ENCODE data around the gene RXRB. TPM values are rescaled to one million over a fixed set of nuclear protein-coding genes. Genes with fewer than 3 reads are reported as not detected.
A peak's percentile ranks its signal among the peaks of the same experiment; 100 is the strongest.

The RXRB gene
- total and polyA plus RNA-seq, 10 of the 15 experiments (the other 5 are each of a cell fraction or from before 2014, with no cell fraction given) = 0.71 to 35.0 (median 20.4) TPM

GRCh38 chr6:33169291-33170175, 30.9 kb downstream of the RXRB start (continued):
- TF ChIP-seq, protein P1, sequence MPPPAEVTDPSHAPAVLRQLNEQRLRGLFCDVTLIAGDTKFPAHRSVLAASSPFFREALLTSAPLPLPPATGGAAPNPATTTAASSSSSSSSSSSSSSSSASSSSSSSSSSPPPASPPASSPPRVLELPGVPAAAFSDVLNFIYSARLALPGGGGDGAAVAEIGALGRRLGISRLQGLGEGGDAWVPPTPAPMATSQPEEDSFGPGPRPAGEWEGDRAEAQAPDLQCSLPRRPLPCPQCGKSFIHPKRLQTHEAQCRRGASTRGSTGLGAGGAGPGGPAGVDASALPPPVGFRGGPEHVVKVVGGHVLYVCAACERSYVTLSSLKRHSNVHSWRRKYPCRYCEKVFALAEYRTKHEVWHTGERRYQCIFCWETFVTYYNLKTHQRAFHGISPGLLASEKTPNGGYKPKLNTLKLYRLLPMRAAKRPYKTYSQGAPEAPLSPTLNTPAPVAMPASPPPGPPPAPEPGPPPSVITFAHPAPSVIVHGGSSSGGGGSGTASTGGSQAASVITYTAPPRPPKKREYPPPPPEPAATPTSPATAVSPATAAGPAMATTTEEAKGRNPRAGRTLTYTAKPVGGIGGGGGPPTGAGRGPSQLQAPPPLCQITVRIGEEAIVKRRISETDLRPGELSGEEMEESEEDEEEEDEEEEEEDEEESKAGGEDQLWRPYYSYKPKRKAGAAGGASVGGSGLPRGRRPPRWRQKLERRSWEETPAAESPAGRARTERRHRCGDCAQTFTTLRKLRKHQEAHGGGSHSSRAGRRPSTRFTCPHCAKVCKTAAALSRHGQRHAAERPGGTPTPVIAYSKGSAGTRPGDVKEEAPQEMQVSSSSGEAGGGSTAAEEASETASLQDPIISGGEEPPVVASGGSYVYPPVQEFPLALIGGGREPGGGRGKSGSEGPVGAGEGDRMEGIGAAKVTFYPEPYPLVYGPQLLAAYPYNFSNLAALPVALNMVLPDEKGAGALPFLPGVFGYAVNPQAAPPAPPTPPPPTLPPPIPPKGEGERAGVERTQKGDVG (CRISPR knock-in tag; IDR thresholded peaks at IDR 0.05) = no peak
- TF ChIP-seq STAT1 (conservative IDR thresholded peaks at IDR 0.05) = no peak
- no peak for TF ChIP-seq ASH2L (IDR thresholded peaks at IDR 0.05; ENCODE audit: borderline replicate concordance, low read depth)
- no peak for TF ChIP-seq SMAD1 (IDR thresholded peaks at IDR 0.05; ENCODE audit: low read depth, partially characterized antibody)
- no peak for TF ChIP-seq NFYB (IDR thresholded peaks at IDR 0.05; ENCODE audit: insufficient read depth, low read depth, low read length)
- TF ChIP-seq KLF5 (IDR thresholded peaks at IDR 0.05; ENCODE audit: partially characterized antibody) = no peak
- TF ChIP-seq FOXM1 (IDR thresholded peaks at IDR 0.05; ENCODE audit: low read depth, low read length) = no peak
- TF ChIP-seq, protein P2, sequence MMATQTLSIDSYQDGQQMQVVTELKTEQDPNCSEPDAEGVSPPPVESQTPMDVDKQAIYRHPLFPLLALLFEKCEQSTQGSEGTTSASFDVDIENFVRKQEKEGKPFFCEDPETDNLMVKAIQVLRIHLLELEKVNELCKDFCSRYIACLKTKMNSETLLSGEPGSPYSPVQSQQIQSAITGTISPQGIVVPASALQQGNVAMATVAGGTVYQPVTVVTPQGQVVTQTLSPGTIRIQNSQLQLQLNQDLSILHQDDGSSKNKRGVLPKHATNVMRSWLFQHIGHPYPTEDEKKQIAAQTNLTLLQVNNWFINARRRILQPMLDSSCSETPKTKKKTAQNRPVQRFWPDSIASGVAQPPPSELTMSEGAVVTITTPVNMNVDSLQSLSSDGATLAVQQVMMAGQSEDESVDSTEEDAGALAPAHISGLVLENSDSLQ (IDR thresholded peaks at IDR 0.05) = peak; percentile 57
- peak; percentile 77; the same call in 1 of the 2 replicates for TF ChIP-seq IKZF1 (conservative IDR thresholded peaks at IDR 0.05)
- TF ChIP-seq BHLHE40 (IDR thresholded peaks at IDR 0.05; ENCODE audit: borderline replicate concordance in 1 of 2, low read depth in 2 of 2, low read length in 1 of 2) = no peak
- TF ChIP-seq, protein P3, sequence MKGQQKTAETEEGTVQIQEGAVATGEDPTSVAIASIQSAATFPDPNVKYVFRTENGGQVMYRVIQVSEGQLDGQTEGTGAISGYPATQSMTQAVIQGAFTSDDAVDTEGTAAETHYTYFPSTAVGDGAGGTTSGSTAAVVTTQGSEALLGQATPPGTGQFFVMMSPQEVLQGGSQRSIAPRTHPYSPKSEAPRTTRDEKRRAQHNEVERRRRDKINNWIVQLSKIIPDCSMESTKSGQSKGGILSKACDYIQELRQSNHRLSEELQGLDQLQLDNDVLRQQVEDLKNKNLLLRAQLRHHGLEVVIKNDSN (IDR thresholded peaks at IDR 0.05; ENCODE audit: borderline replicate concordance, extremely low read length, insufficient read depth, low read depth, low read length) = no peak
- no peak for TF ChIP-seq POLR2A (IDR thresholded peaks at IDR 0.05; ENCODE audit: low read depth, low read length)
- TF ChIP-seq, protein P4, sequence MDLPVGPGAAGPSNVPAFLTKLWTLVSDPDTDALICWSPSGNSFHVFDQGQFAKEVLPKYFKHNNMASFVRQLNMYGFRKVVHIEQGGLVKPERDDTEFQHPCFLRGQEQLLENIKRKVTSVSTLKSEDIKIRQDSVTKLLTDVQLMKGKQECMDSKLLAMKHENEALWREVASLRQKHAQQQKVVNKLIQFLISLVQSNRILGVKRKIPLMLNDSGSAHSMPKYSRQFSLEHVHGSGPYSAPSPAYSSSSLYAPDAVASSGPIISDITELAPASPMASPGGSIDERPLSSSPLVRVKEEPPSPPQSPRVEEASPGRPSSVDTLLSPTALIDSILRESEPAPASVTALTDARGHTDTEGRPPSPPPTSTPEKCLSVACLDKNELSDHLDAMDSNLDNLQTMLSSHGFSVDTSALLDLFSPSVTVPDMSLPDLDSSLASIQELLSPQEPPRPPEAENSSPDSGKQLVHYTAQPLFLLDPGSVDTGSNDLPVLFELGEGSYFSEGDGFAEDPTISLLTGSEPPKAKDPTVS (IDR thresholded peaks at IDR 0.05; ENCODE audit: low read depth, low read length) = no peak
- no peak for TF ChIP-seq SPI1 (IDR thresholded peaks at IDR 0.05; ENCODE audit: borderline replicate concordance, insufficient read depth, low read depth, low read length)
- no peak for TF ChIP-seq YBX1 (IDR thresholded peaks at IDR 0.05)
- no peak for TF ChIP-seq SMC3 (IDR thresholded peaks at IDR 0.05; ENCODE audit: borderline replicate concordance, low read length)
- no peak for TF ChIP-seq ATF3 (IDR thresholded peaks at IDR 0.05; ENCODE audit: borderline replicate concordance, extremely low read depth, low read depth, low read length)
- TF ChIP-seq ZZZ3 (IDR thresholded peaks at IDR 0.05; ENCODE audit: control insufficient read depth, insufficient read length, low read depth) = no peak
- 0 out of 2 replicates have a peak, but pooled peaks have one; percentile 0 for TF ChIP-seq YY1 (IDR thresholded peaks at IDR 0.05; ENCODE audit: low read depth, low read length)

All from GM12878 (cell line).